ENCODE results near the gene EGFR. TPM values are rescaled to one million over a fixed set of nuclear protein-coding genes. Genes with fewer than 3 reads are reported as not detected.

The EGFR gene
- total RNA-seq, 3 donors from 2014 or later = 61.9 to 164 (median 65.0) TPM

DNA sequence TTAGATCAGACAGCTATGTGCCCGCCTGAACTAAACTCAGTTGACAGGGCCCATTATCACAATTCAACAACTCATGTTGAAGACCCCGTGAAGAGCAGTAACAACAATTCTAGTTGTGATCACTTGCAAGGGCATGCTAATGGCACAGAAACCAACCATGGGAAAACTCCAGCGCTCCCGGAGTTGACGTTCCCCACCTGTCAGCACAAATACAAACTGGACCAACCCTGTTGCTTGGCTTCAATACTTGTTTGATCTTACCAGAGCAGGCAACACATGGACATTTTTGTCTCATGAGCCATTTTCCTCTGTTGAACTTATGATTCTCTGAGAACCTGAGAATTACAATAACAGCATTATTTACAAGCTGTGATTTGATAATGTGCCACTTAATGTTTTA lies 227.4 kb downstream of the EGFR start:
- Histone ChIP-seq H3K27me3 (no peaks in the 10 kb centered on the region), H3K4me1 (no peaks in the 10 kb centered on the region), H3K9me3 (no peaks in the 10 kb centered on the region), H3K4me3 (no peak overlapping the region), H3K27ac (no peak overlapping the region), H3K36me3 (no peaks in the 10 kb centered on the region)
- intact Hi-C loops (cut with DNase I; ENCODE audit: low total_unique reads) = no loop called here
- DNase-seq (ENCODE audit: low spot score in 2 of 2) = no peak
- TF ChIP-seq POLR2AphosphoS5 (IDR thresholded peaks at IDR 0.05) (no peak), POLR2A (IDR thresholded peaks at IDR 0.05) (no peak)
- TF ChIP-seq, protein P1, sequence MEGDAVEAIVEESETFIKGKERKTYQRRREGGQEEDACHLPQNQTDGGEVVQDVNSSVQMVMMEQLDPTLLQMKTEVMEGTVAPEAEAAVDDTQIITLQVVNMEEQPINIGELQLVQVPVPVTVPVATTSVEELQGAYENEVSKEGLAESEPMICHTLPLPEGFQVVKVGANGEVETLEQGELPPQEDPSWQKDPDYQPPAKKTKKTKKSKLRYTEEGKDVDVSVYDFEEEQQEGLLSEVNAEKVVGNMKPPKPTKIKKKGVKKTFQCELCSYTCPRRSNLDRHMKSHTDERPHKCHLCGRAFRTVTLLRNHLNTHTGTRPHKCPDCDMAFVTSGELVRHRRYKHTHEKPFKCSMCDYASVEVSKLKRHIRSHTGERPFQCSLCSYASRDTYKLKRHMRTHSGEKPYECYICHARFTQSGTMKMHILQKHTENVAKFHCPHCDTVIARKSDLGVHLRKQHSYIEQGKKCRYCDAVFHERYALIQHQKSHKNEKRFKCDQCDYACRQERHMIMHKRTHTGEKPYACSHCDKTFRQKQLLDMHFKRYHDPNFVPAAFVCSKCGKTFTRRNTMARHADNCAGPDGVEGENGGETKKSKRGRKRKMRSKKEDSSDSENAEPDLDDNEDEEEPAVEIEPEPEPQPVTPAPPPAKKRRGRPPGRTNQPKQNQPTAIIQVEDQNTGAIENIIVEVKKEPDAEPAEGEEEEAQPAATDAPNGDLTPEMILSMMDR (IDR thresholded peaks at IDR 0.05) = no peak

DNA sequence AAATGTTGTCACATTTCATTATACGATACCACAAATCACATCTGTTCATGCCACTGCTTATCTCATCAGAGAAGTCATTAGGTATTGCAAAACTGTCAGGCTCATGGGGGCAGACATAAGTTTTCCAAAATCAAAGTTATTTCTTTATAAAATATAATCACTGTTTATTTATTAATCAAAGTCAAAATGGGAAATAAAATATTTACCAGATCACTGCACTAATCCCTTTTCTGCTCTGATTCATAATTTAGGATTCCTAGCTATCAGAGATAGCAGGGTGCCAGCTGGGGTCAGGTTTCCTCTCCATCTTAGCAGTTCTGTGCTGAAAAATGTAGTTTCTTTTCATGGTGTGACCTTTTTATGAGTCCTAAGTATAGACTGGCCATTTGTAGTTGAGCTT lies 228.6 kb downstream of the EGFR start:
- Histone ChIP-seq H3K27me3 (no peaks in the 10 kb centered on the region), H3K9me3 (no peaks in the 10 kb centered on the region), H3K36me3 (no peaks in the 10 kb centered on the region), H3K27ac (no peak overlapping the region), H3K4me1 (no peaks in the 10 kb centered on the region), H3K4me3 (no peak overlapping the region)
- TF ChIP-seq, protein P1 (IDR thresholded peaks at IDR 0.05) = no peak
- TF ChIP-seq POLR2AphosphoS5 (IDR thresholded peaks at IDR 0.05) (no peak), POLR2A (IDR thresholded peaks at IDR 0.05) (no peak)
- no peak for DNase-seq (ENCODE audit: low spot score in 2 of 2)
- intact Hi-C loops (cut with DNase I; ENCODE audit: low total_unique reads) = no loop called here

DNA sequence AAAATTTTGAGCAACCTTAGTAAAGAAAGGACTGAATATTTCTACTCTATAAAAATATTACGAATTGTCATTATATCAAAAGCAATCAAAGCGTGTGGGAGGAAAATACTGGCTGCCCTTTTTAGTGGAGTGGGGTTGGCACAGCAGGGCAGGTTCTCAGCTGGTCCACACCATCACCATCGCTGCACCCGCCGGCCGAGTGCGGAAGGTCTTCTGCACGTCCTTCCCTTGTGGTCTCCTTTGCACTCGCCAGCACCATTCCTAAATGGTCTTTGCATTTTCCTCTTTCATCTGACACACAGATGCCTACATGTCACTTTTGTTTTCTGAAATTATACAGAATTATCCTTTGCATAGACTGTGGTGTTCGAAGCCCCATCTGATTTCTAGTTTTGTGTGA lies 229.7 kb downstream of the EGFR start:
- no peak overlapping the region for H3K27ac ChIP-seq

DNA sequence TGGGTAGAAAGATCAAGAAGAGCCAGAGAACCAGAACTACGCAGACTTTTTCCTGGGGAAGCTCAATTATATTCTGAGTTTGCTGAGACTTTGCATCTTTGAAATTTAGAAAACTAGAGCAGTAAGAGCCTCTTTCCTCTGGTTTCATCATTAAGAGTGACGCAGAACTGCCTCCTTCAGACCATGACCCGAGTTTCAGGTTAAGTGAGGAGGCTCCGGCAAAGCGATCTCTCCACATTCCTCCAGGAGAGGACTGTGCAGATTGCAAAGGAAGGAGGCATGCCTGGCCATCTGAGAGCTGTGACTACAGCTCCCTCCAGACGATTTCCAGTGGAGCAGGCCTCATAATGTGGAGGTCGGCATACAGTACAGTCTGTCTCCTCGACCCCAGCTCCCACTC lies 230.5 kb downstream of the EGFR start:
- H3K4me1 ChIP-seq = peaks cover 0 to 2% of the 10 kb centered on the region in 2 donors
- no peak for TF ChIP-seq POLR2A (IDR thresholded peaks at IDR 0.05)
- TF ChIP-seq POLR2AphosphoS5 (IDR thresholded peaks at IDR 0.05) = no peak
- TF ChIP-seq, protein P1 (IDR thresholded peaks at IDR 0.05) = no peak
- H3K9me3 ChIP-seq = no peaks in the 10 kb centered on the region
- H3K27ac ChIP-seq = no peak overlapping the region
- no peak for DNase-seq (ENCODE audit: low spot score in 2 of 2)
- H3K27me3 ChIP-seq = peaks cover 0 to under 1% of the 10 kb centered on the region in 2 donors
- no peak overlapping the region for H3K4me3 ChIP-seq
- intact Hi-C loops (cut with DNase I; ENCODE audit: low total_unique reads) = no loop called here
- no peaks in the 10 kb centered on the region for H3K36me3 ChIP-seq

More for the DNA sequence above, 229.7 kb downstream of the EGFR start:
- Histone ChIP-seq H3K4me1 (no peaks in the 10 kb centered on the region), H3K36me3 (no peaks in the 10 kb centered on the region), H3K4me3 (no peak overlapping the region), H3K27me3 (no peaks in the 10 kb centered on the region), H3K9me3 (no peaks in the 10 kb centered on the region)
- DNase-seq (ENCODE audit: low spot score in 2 of 2) = no peak
- TF ChIP-seq POLR2AphosphoS5 (IDR thresholded peaks at IDR 0.05) (no peak), POLR2A (IDR thresholded peaks at IDR 0.05) (no peak)
- TF ChIP-seq, protein P1 (IDR thresholded peaks at IDR 0.05) = no peak
- intact Hi-C loops (cut with DNase I; ENCODE audit: low total_unique reads) = no loop called here

DNA sequence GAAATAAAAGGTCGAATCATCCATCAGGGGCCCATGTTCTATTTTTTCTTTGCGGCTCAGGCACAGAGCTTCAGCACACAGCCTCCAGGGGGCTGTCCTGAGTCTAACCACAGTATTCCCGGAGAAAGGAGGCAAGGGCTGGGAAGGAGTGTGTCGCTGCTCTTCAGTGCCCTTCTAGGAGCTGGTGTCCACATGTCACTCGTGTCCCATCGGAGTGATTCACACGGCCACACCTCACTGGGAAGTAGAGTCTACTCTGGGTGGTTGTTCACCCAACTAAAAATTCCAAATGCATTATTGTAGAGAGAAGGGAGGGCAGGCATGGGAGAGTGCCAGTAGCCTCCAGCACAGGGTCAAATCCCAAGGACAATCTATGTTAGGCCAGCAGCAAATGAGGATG lies 231.5 kb downstream of the EGFR start:
- no peak overlapping the region for H3K27ac ChIP-seq
- no peaks in the 10 kb centered on the region for H3K9me3 ChIP-seq
- no peaks in the 10 kb centered on the region for H3K36me3 ChIP-seq
- H3K4me1 ChIP-seq = peaks cover 0 to 6% of the 10 kb centered on the region in 2 donors
- peaks cover 0 to 4% of the 10 kb centered on the region in 2 donors for H3K27me3 ChIP-seq
- no peak overlapping the region for H3K4me3 ChIP-seq
- intact Hi-C loops (cut with DNase I; ENCODE audit: low total_unique reads) = loop anchor here (5.0 kb wide), 1 partner anchor 463 kb away; no protein-coding TSS in a partner anchor
- no peak for DNase-seq (ENCODE audit: low spot score in 2 of 2)
- TF ChIP-seq, protein P1 (IDR thresholded peaks at IDR 0.05) = peak in 1 of 3 donors; percentile 7
- no peak for TF ChIP-seq POLR2A (IDR thresholded peaks at IDR 0.05)

Data from breast epithelium (tissue), 4 donors.